BE2C (cell line): ENCODE results near the gene CASK.

Experiments used
- DNase-seq: peaks from one replicate; pipeline ENCODE4 v3.0.0-alpha.2; 2020
- H3K27me3 ChIP-seq: fragments of 250-450 bp; sonication (Bioruptor Pico); 2 replicates; pipeline ENCODE4 v1.5.1; 2020; ENCODE audit warnings: mild to moderate bottlenecking
- H3K36me3 ChIP-seq: fragments of 250-450 bp; sonication (Bioruptor Pico); 2 replicates; pipeline ENCODE4 v1.5.1; 2020; ENCODE audit warnings: mild to moderate bottlenecking
- H3K4me1 ChIP-seq: fragments of 250-450 bp; sonication (Bioruptor Pico); 2 replicates; pipeline ENCODE4 v1.5.1; 2020
- H3K4me3 ChIP-seq: 2 replicates; pipeline ENCODE4 v1.5.1; 2011; ENCODE audit warnings: low read depth, low read length
- H3K9me3 ChIP-seq: fragments of 250-450 bp; sonication (Bioruptor Pico); 2 replicates; pipeline ENCODE4 v1.5.1; 2020
- TF ChIP-seq, protein P1 (sequence below): IDR thresholded peaks from 2 replicates; pipeline ENCODE4 v1.5.1; 2012; ENCODE audit warnings: mild to moderate bottlenecking, low read depth, low read length

The CASK gene

DNA sequence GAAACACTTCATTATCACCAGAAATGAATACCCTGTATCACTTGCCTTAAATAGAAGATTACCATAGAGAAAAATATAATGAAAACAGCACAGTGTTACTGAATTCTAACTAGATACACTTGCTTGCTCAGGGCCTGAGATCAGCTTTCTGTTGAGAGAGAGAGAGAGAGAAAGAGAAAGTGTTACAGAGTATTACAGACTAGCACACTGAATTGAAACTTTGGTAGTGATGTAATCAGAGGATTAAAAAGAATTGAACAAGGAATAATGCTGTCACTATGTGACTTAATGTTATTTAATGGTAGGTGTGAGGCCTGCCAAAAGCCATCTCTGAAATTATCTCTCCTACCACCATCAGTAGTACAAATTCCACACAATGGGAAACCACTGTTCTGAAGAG, 35.5 kb upstream of the CASK start:
- DNase-seq: no peak
- TF ChIP-seq, protein P1, sequence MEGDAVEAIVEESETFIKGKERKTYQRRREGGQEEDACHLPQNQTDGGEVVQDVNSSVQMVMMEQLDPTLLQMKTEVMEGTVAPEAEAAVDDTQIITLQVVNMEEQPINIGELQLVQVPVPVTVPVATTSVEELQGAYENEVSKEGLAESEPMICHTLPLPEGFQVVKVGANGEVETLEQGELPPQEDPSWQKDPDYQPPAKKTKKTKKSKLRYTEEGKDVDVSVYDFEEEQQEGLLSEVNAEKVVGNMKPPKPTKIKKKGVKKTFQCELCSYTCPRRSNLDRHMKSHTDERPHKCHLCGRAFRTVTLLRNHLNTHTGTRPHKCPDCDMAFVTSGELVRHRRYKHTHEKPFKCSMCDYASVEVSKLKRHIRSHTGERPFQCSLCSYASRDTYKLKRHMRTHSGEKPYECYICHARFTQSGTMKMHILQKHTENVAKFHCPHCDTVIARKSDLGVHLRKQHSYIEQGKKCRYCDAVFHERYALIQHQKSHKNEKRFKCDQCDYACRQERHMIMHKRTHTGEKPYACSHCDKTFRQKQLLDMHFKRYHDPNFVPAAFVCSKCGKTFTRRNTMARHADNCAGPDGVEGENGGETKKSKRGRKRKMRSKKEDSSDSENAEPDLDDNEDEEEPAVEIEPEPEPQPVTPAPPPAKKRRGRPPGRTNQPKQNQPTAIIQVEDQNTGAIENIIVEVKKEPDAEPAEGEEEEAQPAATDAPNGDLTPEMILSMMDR: no peak
- Histone ChIP-seq H3K4me1 (no peaks in the 10 kb centered on the region), H3K4me3 (no peak overlapping the region), H3K27me3 (no peaks in the 10 kb centered on the region), H3K9me3 (no peaks in the 10 kb centered on the region), H3K36me3 (no peaks in the 10 kb centered on the region)

DNA sequence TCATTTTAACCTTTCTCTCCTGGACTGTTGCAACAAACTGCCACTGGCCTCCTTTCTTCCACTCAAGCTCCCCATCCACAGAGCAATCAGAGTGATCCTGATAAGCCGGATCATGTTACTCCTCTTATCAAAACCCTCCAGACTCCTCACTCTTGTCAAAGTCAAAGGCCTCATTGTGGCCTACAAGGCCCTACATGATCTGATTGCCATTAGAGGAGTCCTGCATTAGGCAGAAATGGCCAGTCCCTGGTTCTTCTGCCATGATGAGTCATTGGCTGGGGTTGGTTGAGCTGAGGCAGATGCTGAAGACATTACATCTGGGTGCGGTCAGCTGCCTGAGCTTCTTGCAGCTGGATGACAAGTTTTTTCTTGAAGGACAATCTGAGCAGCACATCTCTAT, 32.7 kb upstream of the CASK start:
- no peaks in the 10 kb centered on the region for H3K27me3 ChIP-seq
- H3K9me3 ChIP-seq: no peaks in the 10 kb centered on the region
- no peaks in the 10 kb centered on the region for H3K4me1 ChIP-seq
- DNase-seq: peak; percentile 9
- H3K36me3 ChIP-seq: no peaks in the 10 kb centered on the region
- TF ChIP-seq, protein P1: no peak
- H3K4me3 ChIP-seq: no peak overlapping the region

DNA sequence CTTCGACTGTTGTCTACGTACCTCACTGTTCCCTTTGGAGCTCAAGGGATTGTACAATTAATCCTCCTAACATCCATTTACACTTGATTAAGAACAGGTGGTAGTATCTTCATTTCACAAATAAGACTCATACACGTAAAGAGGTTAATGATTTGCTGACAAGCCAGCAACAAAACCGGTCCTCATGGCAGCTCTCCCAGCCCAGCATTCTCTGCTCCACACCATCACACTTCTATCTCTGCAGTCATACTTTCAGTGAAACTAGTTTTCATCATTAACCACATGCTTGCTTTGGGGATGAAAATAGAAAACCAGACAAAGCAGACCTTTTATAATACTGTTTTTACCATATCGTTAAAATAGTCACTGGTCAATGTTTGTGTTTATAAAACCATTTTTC, 28.7 kb upstream of the CASK start:
- H3K36me3 ChIP-seq: no peaks in the 10 kb centered on the region
- no peaks in the 10 kb centered on the region for H3K4me1 ChIP-seq
- H3K9me3 ChIP-seq: no peaks in the 10 kb centered on the region
- DNase-seq: no peak
- TF ChIP-seq, protein P1: no peak
- no peak overlapping the region for H3K4me3 ChIP-seq
- H3K27me3 ChIP-seq: no peaks in the 10 kb centered on the region

DNA sequence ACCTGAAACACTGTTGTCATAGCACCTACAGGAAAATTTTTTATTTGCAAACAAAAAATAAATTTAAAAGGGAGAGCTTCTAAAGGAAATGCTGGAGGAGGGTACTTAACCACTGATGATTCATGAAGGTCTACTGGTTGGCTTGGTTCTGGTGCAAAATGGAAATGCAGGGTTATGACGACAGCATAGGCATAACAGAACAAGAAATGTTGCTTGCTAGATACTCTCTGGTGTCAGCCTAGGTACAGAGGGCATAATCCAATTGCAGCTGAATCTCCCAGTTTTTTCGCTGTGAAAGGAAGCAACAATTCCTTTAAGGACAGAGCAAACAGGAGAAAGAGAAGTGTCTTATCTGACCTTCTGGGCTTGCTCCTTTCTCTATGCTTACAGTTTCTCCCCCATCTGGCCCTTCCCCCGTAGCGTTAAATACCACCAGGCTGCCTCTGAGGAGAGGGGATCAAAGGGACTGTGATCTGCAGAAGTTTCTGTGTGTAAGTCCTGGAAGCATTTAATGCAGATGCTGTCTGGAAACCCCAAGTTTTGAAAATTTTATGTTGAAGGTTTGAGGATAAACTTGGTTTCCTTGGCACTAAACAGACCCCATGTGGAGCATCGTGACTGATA, 23.7 kb upstream of the CASK start:
- no peak for DNase-seq
- TF ChIP-seq, protein P1: no peak
- H3K4me1 ChIP-seq: no peaks in the 10 kb centered on the region
- H3K36me3 ChIP-seq: no peaks in the 10 kb centered on the region
- H3K4me3 ChIP-seq: no peak overlapping the region
- H3K9me3 ChIP-seq: no peaks in the 10 kb centered on the region
- H3K27me3 ChIP-seq: no peaks in the 10 kb centered on the region

DNA sequence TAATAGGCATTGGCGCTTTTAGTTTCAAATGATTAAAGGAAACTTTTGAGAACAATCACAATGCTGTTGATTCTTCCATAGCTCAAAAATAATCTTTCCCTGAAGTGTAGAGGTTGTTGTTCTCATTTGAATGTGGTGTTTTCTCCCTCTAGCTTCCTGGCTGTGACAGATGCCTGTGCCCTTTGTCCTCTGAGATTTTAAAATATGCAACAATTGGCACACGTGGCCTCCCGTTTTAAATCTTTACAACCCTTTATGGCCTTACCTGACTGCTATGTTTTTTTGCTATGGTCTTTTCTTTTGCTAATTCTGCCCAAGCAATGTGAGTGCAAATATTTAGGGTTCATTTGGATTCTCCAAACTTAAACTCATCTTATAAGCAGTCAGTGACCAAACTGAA, 22.9 kb upstream of the CASK start:
- no peaks in the 10 kb centered on the region for H3K4me1 ChIP-seq
- H3K36me3 ChIP-seq: no peaks in the 10 kb centered on the region
- no peaks in the 10 kb centered on the region for H3K27me3 ChIP-seq
- no peak overlapping the region for H3K4me3 ChIP-seq
- TF ChIP-seq, protein P1: no peak
- no peak for DNase-seq
- no peaks in the 10 kb centered on the region for H3K9me3 ChIP-seq

DNA sequence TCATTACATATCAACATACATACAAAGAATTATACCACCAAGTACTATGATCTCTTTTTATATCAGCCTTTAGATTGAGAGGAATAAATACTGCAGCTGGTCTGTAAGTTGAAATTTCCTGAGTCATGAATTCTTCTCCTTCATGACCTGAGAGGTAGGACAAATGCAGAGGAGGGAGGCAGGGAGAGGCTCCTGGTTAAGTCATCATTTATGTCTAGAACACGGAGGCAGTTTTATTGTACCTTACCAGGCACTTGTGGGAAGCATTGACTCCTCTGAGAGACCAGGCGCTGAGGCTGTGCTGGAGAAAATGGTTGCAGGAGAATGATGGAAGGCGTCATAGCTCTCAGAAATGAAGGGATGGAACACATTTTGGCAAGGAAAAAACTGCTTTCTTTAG, 12.5 kb upstream of the CASK start:
- DNase-seq: no peak
- H3K4me1 ChIP-seq: no peaks in the 10 kb centered on the region
- H3K9me3 ChIP-seq: no peaks in the 10 kb centered on the region
- TF ChIP-seq, protein P1: no peak
- H3K4me3 ChIP-seq: no peak overlapping the region
- H3K27me3 ChIP-seq: no peaks in the 10 kb centered on the region
- no peaks in the 10 kb centered on the region for H3K36me3 ChIP-seq
